D721Med (cell line): ENCODE measurements around the gene PKN1.

Experiments used
- DNase-seq: peaks from one replicate; pipeline ENCODE4 v3.0.0; 2011; ENCODE audit warnings: low spot score; ENCODE audit not compliant: insufficient read length
- FAIRE-seq: peaks from 2 replicates; lab custom pipeline; 2011; peaks lifted over from hg19 to GRCh38; lab: Jason Lieb, UNC
- CTCF ChIP-seq: IDR thresholded peaks from 2 replicates; pipeline ENCODE4 v1.5.1; 2012; ENCODE audit warnings: mild to moderate bottlenecking, control low read depth; ENCODE audit not compliant: insufficient read depth; ENCODE audit errors: missing control alignments

Gene PKN1

GRCh38 chr19:14515501-14516047 lies 82.5 kb downstream of the PKN1 start:
- TF ChIP-seq CTCF: no peak
- DNase-seq: no peak

GRCh38 chr19:14516048-14516534 lies 83.0 kb downstream of the PKN1 start:
- TF ChIP-seq CTCF: no peak
- no peak for DNase-seq
- FAIRE-seq: no peak

More at GRCh38 chr19:14515501-14516047, 82.5 kb downstream of the PKN1 start:
- FAIRE-seq: no peak

- TF ChIP-seq CTCF: no peak
- FAIRE-seq: no peak
- DNase-seq: no peak
Measured at GRCh38 chr19:14516746-14517438, 83.8 kb downstream of the PKN1 start.

GRCh38 chr19:14517446-14517839 lies 84.3 kb downstream of the PKN1 start:
- FAIRE-seq: no peak
- DNase-seq: no peak

GRCh38 chr19:14517840-14518505 lies 84.9 kb downstream of the PKN1 start, which contains the start of gene DNAJB1:
Gene DNAJB1, minus strand, starts transcription at chr19:14518397. Its CDS starts 48 bp downstream, at chr19:14518349.
- no peak for FAIRE-seq
- no peak for TF ChIP-seq CTCF

More at GRCh38 chr19:14517446-14517839, 84.3 kb downstream of the PKN1 start:
- no peak for TF ChIP-seq CTCF

GRCh38 chr19:14519245-14519859 lies 86.2 kb downstream of the PKN1 start:
- no peak for TF ChIP-seq CTCF
- DNase-seq: no peak
- no peak for FAIRE-seq

More at GRCh38 chr19:14517840-14518505, 84.9 kb downstream of the PKN1 start, which contains the start of gene DNAJB1:
- DNase-seq: no peak
